ENCODE data around the gene TNFAIP1.

DNA sequence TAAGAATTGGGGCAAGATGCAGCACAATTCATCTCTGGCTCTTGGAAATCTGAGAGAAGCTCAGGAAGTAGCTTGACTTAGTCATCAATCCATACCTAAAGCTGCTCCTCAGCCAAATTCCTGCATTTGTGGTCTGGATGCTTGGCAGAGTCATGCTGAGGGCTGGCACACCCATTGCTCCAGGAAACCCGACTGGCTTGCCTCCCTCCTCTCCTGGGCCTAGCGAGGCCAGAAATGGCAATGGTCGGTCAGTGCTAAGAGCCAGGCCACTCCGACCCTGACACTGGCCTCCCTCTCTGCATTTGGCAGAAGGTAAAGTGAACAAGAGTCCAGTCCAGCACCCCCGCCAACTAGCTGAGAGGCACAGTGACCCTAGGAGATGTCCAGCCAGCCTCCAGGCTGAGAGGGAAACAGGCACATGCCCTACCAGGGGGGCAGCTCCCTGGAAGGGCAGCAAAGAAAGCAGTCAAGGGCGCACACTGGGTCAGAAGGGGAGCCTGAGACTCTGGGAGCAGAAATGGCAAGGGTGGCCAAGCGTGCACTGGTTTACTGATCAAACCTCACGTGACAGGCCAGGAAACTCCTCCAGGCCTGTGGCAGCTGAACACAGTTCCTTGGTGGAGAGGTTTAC, 11.8 kb downstream of the TNFAIP1 start:
- TF ChIP-seq CTCF (conservative IDR thresholded peaks at IDR 0.05; ENCODE audit: low read depth, low read length) (no peak), EZH2 (IDR thresholded peaks at IDR 0.05; ENCODE audit: low read length, unreplicated experiment) (no peak), EZH2phosphoT487 (IDR thresholded peaks at IDR 0.05; ENCODE audit: borderline replicate concordance, low read length) (no peak)

Measured in PC-3 (cell line).